ENCODE measurements around the gene ROBO1.

Gene ROBO1

GRCh38 chr3:79767905-79768267, at the start of gene ROBO1:
TSS of gene ROBO1 (minus strand) at chr3:79767998.
- peak within 1 kb of the TSS; percentile 62 for H3K4me3 ChIP-seq (ENCODE audit: low read depth, low read length)
- DNase-seq (ENCODE audit: low read depth), result peak; percentile 71
- TF ChIP-seq, protein P1, sequence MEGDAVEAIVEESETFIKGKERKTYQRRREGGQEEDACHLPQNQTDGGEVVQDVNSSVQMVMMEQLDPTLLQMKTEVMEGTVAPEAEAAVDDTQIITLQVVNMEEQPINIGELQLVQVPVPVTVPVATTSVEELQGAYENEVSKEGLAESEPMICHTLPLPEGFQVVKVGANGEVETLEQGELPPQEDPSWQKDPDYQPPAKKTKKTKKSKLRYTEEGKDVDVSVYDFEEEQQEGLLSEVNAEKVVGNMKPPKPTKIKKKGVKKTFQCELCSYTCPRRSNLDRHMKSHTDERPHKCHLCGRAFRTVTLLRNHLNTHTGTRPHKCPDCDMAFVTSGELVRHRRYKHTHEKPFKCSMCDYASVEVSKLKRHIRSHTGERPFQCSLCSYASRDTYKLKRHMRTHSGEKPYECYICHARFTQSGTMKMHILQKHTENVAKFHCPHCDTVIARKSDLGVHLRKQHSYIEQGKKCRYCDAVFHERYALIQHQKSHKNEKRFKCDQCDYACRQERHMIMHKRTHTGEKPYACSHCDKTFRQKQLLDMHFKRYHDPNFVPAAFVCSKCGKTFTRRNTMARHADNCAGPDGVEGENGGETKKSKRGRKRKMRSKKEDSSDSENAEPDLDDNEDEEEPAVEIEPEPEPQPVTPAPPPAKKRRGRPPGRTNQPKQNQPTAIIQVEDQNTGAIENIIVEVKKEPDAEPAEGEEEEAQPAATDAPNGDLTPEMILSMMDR (conservative IDR thresholded peaks at IDR 0.05; ENCODE audit: low read depth, low read length), result no peak

DNA sequence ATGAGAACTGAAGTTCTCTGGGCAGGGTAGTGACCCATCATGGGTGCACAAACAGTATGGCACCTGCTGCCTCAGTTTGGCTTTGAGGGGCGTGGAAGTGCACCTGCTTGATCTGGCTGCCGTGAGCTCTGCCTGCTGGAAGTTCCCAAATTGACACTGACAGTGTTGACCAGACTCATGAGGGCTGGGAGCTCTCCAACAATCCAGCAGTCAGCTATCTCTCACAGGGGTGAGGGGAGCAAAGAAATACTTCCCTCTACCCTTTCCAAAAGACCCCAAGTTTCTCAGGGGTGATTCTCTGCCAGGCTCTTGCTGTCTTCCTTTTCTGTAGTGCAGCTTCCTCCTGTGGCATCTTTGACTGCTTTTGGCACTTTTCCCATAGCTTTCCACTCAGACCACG, 49.4 kb upstream of the ROBO1 start:
- no peak for DNase-seq (ENCODE audit: low read depth)
- TF ChIP-seq, protein P1 (conservative IDR thresholded peaks at IDR 0.05; ENCODE audit: low read depth, low read length), result no peak
- H3K4me3 ChIP-seq (ENCODE audit: low read depth, low read length), result no peak overlapping the region

GRCh38 chr3:79815478-79815877, 47.7 kb upstream of the ROBO1 start:
- no peak overlapping the region for H3K4me3 ChIP-seq (ENCODE audit: low read depth, low read length)
- TF ChIP-seq, protein P1 (conservative IDR thresholded peaks at IDR 0.05; ENCODE audit: low read depth, low read length), result no peak
- DNase-seq (ENCODE audit: low read depth), result no peak

DNA sequence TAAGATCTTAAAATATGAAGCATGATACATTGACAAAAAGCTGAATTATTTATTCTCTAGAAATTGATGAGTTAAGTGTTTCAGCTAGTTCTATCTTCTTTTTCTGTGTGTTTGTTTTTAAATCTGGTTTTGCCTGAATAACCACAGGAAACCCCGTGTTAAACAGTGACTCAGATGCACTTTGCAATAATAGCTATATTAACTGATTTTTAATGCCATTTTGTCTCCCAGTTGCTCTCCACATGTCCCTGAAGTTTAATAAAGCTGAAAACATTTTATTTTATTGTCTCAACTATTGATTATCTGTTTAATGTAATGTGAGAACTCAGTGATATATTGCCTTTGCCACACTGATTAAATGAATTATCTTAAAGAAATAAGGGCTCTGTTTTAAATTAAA, 42.8 kb upstream of the ROBO1 start:
- peak; percentile 54 for DNase-seq (ENCODE audit: low read depth)
- TF ChIP-seq, protein P1 (conservative IDR thresholded peaks at IDR 0.05; ENCODE audit: low read depth, low read length), result no peak
- H3K4me3 ChIP-seq (ENCODE audit: low read depth, low read length), result no peak overlapping the region

DNA sequence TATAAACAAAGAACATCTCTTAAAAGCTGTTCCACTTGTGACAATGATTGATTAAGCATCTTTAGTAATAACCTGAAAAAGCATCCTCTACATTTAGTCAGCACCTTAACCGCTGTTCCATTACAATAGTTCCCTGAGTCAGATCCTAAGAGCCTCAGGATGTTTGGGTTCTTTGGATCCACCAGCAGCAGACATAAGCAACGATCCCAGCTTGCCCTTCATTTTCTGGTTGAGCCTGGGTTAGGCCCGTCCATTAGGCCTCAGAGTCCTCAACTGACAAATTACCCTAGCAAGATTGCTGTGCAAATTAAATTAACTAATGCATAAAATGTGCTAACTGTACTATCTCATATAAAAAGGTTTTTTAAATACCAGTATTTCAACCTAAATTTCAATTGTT, 42.3 kb upstream of the ROBO1 start:
- H3K4me3 ChIP-seq (ENCODE audit: low read depth, low read length), result no peak overlapping the region
- DNase-seq (ENCODE audit: low read depth), result no peak
- TF ChIP-seq, protein P1 (conservative IDR thresholded peaks at IDR 0.05; ENCODE audit: low read depth, low read length), result no peak

- no peak overlapping the region for H3K4me3 ChIP-seq (ENCODE audit: low read depth, low read length)
- TF ChIP-seq, protein P1 (conservative IDR thresholded peaks at IDR 0.05; ENCODE audit: low read depth, low read length), result no peak
- peak; percentile 65 for DNase-seq (ENCODE audit: low read depth)
Measured at GRCh38 chr3:79809106-79809505, 41.3 kb upstream of the ROBO1 start.

DNA sequence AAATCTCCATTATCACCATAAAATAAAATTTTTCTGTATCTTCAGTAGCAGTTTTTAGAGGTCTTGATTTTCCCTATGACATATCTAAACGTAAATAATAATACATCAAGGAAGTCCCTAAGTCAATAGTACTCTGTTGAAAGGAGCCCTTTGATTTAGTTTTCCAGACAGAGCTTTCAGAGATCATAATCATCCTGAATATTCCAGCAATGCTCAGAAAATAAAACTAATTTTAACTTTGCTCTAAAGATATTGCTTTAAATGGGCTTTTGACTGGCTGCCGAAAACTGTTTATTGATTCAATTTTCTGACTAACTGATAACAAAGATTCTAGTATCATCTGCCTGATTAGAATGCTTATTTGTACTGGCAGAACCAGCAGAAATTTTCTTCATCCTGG, 40.7 kb upstream of the ROBO1 start:
- TF ChIP-seq, protein P1 (conservative IDR thresholded peaks at IDR 0.05; ENCODE audit: low read depth, low read length), result no peak
- no peak overlapping the region for H3K4me3 ChIP-seq (ENCODE audit: low read depth, low read length)
- no peak for DNase-seq (ENCODE audit: low read depth)
